Measurements from ENCODE around the gene SMARCAL1. TPM values are rescaled to one million over a fixed set of nuclear protein-coding genes. Genes with fewer than 3 reads are reported as not detected.

SMARCAL1 gene
- total and polyA plus RNA-seq, 2 experiments from 2014 or later, result 18.8 to 19.9 TPM

GRCh38 chr2:216507220-216508160 lies 95.2 kb downstream of the SMARCAL1 start:
- no peaks in the 10 kb centered on the region for H3K4me1 ChIP-seq (ENCODE audit: insufficient read depth)
- no peak overlapping the region for H2AFZ ChIP-seq
- H3K27me3 ChIP-seq, result no peaks in the 10 kb centered on the region
- H3K9me3 ChIP-seq (ENCODE audit: low read depth), result no peaks in the 10 kb centered on the region
- peaks cover 8% of the 10 kb centered on the region for H4K20me1 ChIP-seq (ENCODE audit: insufficient read depth, poor library complexity, severe bottlenecking)
- H3K4me3 ChIP-seq, result no peak overlapping the region
- peaks cover 9% of the 10 kb centered on the region for H3K79me2 ChIP-seq
- no peak overlapping the region for H3K27ac ChIP-seq
- TF ChIP-seq EZH2 (IDR thresholded peaks at IDR 0.05; ENCODE audit: borderline replicate concordance) (no peak), CTCF (IDR thresholded peaks at IDR 0.05; ENCODE audit: poor library complexity) (no peak), EZH2phosphoT487 (IDR thresholded peaks at IDR 0.05; ENCODE audit: low read depth, severe bottlenecking, unreplicated experiment) (no peak)
- no peak for DNase-seq (ENCODE audit: low spot score)
- H3K4me2 ChIP-seq, result no peak overlapping the region
- H3K9me2 ChIP-seq (replicated peaks; ENCODE audit: insufficient read depth), result no peaks in the 10 kb centered on the region
- 84% methylated on average over 5 of the region's 5 CpGs for WGBS (ENCODE audit: low lambda C conversion rate, missing lambda C conversion rate)
- peaks cover under 1% of the 10 kb centered on the region for H3K36me3 ChIP-seq (replicated peaks; ENCODE audit: insufficient read depth, low read depth)

DNA sequence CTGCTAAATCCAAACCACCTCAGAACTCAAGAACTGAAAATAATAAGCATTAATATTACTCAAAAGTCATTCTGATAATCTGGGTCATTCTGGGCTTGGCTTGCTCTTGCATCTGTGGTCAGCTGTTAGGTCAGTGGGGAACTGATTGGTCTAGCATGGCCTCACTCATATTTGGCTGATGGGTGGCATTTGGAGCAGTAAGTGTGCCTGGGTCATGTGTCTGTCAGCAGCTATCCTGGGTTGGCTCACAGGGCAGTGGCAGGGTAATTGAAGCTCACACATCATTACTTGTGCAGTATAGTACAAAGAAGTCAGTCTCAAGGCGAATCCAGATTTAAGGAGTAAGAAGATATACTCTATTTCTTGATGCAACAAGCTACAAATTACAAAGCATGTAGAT lies 95.9 kb downstream of the SMARCAL1 start:
- H3K36me3 ChIP-seq (replicated peaks; ENCODE audit: insufficient read depth, low read depth), result no peaks in the 10 kb centered on the region
- H3K79me2 ChIP-seq, result peaks cover 9% of the 10 kb centered on the region
- H2AFZ ChIP-seq, result no peak overlapping the region
- H4K20me1 ChIP-seq (ENCODE audit: insufficient read depth, poor library complexity, severe bottlenecking), result peaks cover 2% of the 10 kb centered on the region
- no peak overlapping the region for H3K4me2 ChIP-seq
- H3K27me3 ChIP-seq, result no peaks in the 10 kb centered on the region
- no peak for DNase-seq (ENCODE audit: low spot score)
- TF ChIP-seq CTCF (IDR thresholded peaks at IDR 0.05; ENCODE audit: poor library complexity) (no peak), EZH2phosphoT487 (IDR thresholded peaks at IDR 0.05; ENCODE audit: low read depth, severe bottlenecking, unreplicated experiment) (no peak), EZH2 (IDR thresholded peaks at IDR 0.05; ENCODE audit: borderline replicate concordance) (no peak)
- no peaks in the 10 kb centered on the region for H3K4me1 ChIP-seq (ENCODE audit: insufficient read depth)
- H3K9me2 ChIP-seq (replicated peaks; ENCODE audit: insufficient read depth), result no peaks in the 10 kb centered on the region
- WGBS (ENCODE audit: low lambda C conversion rate, missing lambda C conversion rate), result 96% methylated on average over 1 of the region's 1 CpG
- no peak overlapping the region for H3K4me3 ChIP-seq
- H3K9me3 ChIP-seq (ENCODE audit: low read depth), result no peaks in the 10 kb centered on the region
- no peak overlapping the region for H3K27ac ChIP-seq

- Histone ChIP-seq H3K27me3 (no peaks in the 10 kb centered on the region), H3K79me2 (no peaks in the 10 kb centered on the region), H3K9me3 (ENCODE audit: low read depth) (no peaks in the 10 kb centered on the region), H3K4me3 (no peak overlapping the region), H3K4me1 (ENCODE audit: insufficient read depth) (no peaks in the 10 kb centered on the region), H3K27ac (no peak overlapping the region), H3K36me3 (replicated peaks; ENCODE audit: insufficient read depth, low read depth) (no peaks in the 10 kb centered on the region), H3K9me2 (replicated peaks; ENCODE audit: insufficient read depth) (no peaks in the 10 kb centered on the region), H2AFZ (no peak overlapping the region), H4K20me1 (ENCODE audit: insufficient read depth, poor library complexity, severe bottlenecking) (no peaks in the 10 kb centered on the region), H3K4me2 (no peak overlapping the region)
- DNase-seq (ENCODE audit: low spot score), result peak; percentile 65
- TF ChIP-seq CTCF (IDR thresholded peaks at IDR 0.05; ENCODE audit: poor library complexity) (peak; percentile 80), EZH2 (IDR thresholded peaks at IDR 0.05; ENCODE audit: borderline replicate concordance) (no peak)
- WGBS (ENCODE audit: low lambda C conversion rate, missing lambda C conversion rate), result 40% methylated on average over 2 of the region's 2 CpGs
Measured at GRCh38 chr2:216516730-216517350, 104.6 kb downstream of the SMARCAL1 start.

Measured in hepatocyte (in vitro differentiated cells).